ACC112 (cell line): ENCODE data around the gene CFAP46.
"Not testable (repeated sequence)": the region's sequence is repeated elsewhere in the genome, so short reads cannot be mapped to it uniquely, and the experiment has no call there.

Source experiments
- H2AFZ ChIP-seq: fragments of 200-600 bp; sonication (generic); one replicate; pipeline ENCODE4 v1.6.0; 2017; ENCODE audit warnings: antibody characterized with exemption, low read length; ENCODE audit not compliant: unreplicated experiment
- H3K27ac ChIP-seq: fragments of 200-600 bp; sonication (generic); 2 replicates; pipeline ENCODE4 v1.5.1; 2014; ENCODE audit warnings: low read depth, mild to moderate bottlenecking, antibody characterized with exemption, low read length, moderate library complexity
- H3K27me3 ChIP-seq: fragments of 200-600 bp; sonication (generic); 2 replicates; pipeline ENCODE4 v1.6.1; 2014; ENCODE audit warnings: mild to moderate bottlenecking, antibody characterized with exemption, low read length, moderate library complexity, mixed read lengths; ENCODE audit not compliant: insufficient read depth
- H3K36me3 ChIP-seq: fragments of 200-600 bp; sonication (generic); 2 replicates; pipeline ENCODE4 v1.6.1; 2016; ENCODE audit warnings: mild to moderate bottlenecking, antibody characterized with exemption, low read length, moderate library complexity, mixed read lengths; ENCODE audit not compliant: insufficient read depth
- H3K4me1 ChIP-seq: fragments of 200-600 bp; sonication (generic); one replicate; pipeline ENCODE4 v1.6.1; 2016; ENCODE audit warnings: low read length, mixed read lengths; ENCODE audit not compliant: insufficient read depth, unreplicated experiment, control insufficient read depth
- H3K4me3 ChIP-seq: fragments of 200-600 bp; sonication (generic); 2 replicates; pipeline ENCODE4 v1.5.1; 2014; ENCODE audit warnings: mild to moderate bottlenecking, low read depth, low read length
- H3K79me2 ChIP-seq: fragments of 200-600 bp; sonication (generic); one replicate; pipeline ENCODE4 v1.6.0; 2016; ENCODE audit warnings: low read length; ENCODE audit not compliant: control insufficient read depth, unreplicated experiment, insufficient read depth

The CFAP46 gene

GRCh38 chr10:132826524-132827422, 115.6 kb downstream of the CFAP46 start:
- no peaks in the 10 kb centered on the region for H3K79me2 ChIP-seq
- H3K4me3 ChIP-seq = no peak overlapping the region
- peaks cover 33% of the 10 kb centered on the region for H3K27me3 ChIP-seq
- no peaks in the 10 kb centered on the region for H3K4me1 ChIP-seq
- H3K27ac ChIP-seq = no peak overlapping the region
- H3K36me3 ChIP-seq = no peaks in the 10 kb centered on the region
- no peak overlapping the region for H2AFZ ChIP-seq

- H3K27me3 ChIP-seq = peaks cover 24% of the 10 kb centered on the region
- not testable (repeated sequence) for H3K36me3 ChIP-seq, H3K79me2 ChIP-seq, H3K4me1 ChIP-seq, H3K27ac ChIP-seq, H3K4me3 ChIP-seq, H2AFZ ChIP-seq
Measured at GRCh38 chr10:132825783-132826523, 116.4 kb downstream of the CFAP46 start.

DNA sequence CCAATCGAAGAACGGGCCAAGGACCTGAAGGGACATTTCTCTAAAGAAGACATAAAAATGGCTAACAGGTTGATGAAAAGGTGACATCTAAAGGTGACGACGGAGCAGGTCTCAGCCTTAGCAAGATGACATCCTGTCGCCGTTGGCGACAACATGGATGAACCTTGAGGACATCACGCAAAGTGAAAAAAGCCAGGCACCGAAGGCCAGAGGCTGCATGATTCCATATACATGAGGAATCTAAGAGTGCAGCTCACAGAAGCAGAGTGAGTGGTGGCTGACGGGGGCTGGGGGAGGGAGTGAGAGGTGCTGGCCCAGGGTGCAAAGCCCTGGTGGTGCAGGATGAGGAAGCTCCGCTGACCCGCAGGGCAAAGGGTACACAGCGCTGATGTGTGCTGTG, 122.3 kb downstream of the CFAP46 start:
- Histone ChIP-seq H3K4me3 (no peak overlapping the region), H3K36me3 (no peaks in the 10 kb centered on the region), H3K27ac (no peak overlapping the region), H3K79me2 (no peaks in the 10 kb centered on the region), H3K4me1 (no peaks in the 10 kb centered on the region), H2AFZ (no peak overlapping the region), H3K27me3 (peaks cover 43% of the 10 kb centered on the region)

GRCh38 chr10:132817701-132818211, 124.6 kb downstream of the CFAP46 start:
- Histone ChIP-seq H3K27ac (no peak overlapping the region), H3K4me3 (no peak overlapping the region), H3K4me1 (no peaks in the 10 kb centered on the region), H2AFZ (no peak overlapping the region), H3K36me3 (no peaks in the 10 kb centered on the region), H3K27me3 (peaks cover 48% of the 10 kb centered on the region), H3K79me2 (no peaks in the 10 kb centered on the region)

GRCh38 chr10:132816718-132817117, 125.7 kb downstream of the CFAP46 start:
- no peak overlapping the region for H3K27ac ChIP-seq
- H3K79me2 ChIP-seq = no peaks in the 10 kb centered on the region
- H3K4me1 ChIP-seq = no peaks in the 10 kb centered on the region
- H2AFZ ChIP-seq = no peak overlapping the region
- H3K27me3 ChIP-seq = peaks cover 48% of the 10 kb centered on the region
- no peak overlapping the region for H3K4me3 ChIP-seq
- no peaks in the 10 kb centered on the region for H3K36me3 ChIP-seq

DNA sequence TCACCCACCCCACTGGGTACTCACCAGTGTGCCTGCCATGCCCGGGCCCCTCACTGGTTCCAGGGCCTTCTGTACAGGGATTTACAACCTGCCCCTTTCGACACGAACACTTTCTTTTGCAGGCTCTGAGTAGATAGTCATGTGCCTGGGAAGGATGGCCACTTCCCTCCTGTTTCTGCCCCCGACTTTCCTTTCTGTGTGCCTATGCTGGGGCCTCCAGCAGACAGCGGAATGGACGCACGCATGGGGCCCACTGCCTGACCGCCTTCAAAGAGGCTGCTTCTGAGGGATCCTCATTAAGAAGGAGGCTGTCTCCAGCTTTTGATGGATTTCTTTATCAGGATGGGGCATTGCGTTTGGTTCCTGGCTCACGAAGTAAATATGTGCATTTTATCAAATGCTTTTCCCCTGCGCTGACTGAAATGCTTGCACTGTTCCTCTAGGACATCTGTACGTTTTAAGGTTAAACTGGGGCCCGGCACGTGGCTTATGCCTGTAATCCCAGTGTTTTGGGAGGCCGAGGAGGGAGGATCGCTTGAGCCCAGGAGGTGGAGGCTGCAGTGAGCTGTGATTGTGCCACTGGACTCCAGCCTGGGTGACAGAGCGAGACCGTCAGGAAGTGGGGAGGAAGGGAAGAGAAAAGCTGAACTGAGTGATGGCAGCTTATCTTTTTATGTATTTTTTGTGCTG, 127.1 kb downstream of the CFAP46 start:
- no peaks in the 10 kb centered on the region for H3K36me3 ChIP-seq
- H3K27ac ChIP-seq = no peak overlapping the region
- no peak overlapping the region for H3K4me3 ChIP-seq
- peaks cover 48% of the 10 kb centered on the region for H3K27me3 ChIP-seq
- H2AFZ ChIP-seq = no peak overlapping the region
- H3K4me1 ChIP-seq = no peaks in the 10 kb centered on the region
- no peaks in the 10 kb centered on the region for H3K79me2 ChIP-seq

DNA sequence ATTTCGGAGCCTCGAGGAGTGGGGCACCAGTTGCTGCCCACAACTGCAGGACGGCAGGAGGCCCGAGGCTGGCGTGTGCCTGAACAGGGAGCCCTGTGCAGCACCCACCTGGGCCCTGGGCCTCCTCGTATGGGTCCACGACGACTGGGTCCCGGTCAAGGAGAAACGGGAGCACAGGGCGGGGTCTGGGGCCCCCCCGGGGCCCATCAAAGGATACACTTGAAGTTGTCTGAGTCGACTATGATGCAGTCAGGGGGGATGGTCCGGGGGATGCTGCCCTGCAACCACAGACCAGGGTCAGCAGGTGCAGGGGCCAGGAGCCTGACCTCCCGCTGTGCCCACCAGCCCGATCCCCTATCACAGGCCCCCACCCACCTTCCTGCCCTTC, 127.9 kb downstream of the CFAP46 start:
- no peaks in the 10 kb centered on the region for H3K79me2 ChIP-seq
- no peaks in the 10 kb centered on the region for H3K36me3 ChIP-seq
- no peaks in the 10 kb centered on the region for H3K4me1 ChIP-seq
- H3K27me3 ChIP-seq = peaks cover 42% of the 10 kb centered on the region
- H3K27ac ChIP-seq = no peak overlapping the region
- H2AFZ ChIP-seq = no peak overlapping the region
- H3K4me3 ChIP-seq = no peak overlapping the region

GRCh38 chr10:132813560-132814468, 128.6 kb downstream of the CFAP46 start:
- H3K27me3 ChIP-seq = peaks cover 36% of the 10 kb centered on the region
- H3K4me3 ChIP-seq = no peak overlapping the region
- no peaks in the 10 kb centered on the region for H3K4me1 ChIP-seq
- H3K79me2 ChIP-seq = no peaks in the 10 kb centered on the region
- no peak overlapping the region for H2AFZ ChIP-seq
- no peaks in the 10 kb centered on the region for H3K36me3 ChIP-seq
- no peak overlapping the region for H3K27ac ChIP-seq

GRCh38 chr10:132813001-132813401, 129.4 kb downstream of the CFAP46 start:
- no peak overlapping the region for H2AFZ ChIP-seq

DNA sequence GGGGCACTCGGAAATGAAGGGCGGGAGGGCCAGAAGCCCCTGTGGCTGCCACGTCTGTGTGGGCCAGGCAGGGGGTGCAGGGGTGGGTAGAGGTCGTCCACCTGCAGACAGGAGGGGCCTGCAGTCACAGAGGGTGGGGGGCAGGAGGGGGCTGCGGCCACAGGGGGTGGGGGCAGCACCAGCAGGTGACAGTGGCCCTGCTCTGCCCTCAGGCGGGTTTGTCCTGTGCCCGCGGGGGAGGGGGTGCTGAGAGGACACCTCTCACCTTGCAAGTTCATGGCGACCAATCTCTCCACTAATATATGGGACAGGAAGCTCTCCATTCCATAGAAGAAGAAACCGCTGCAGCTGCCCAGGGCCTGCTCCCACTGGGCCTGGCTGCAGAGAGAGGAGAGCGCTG, 129.8 kb downstream of the CFAP46 start:
- Histone ChIP-seq H3K27me3 (peaks cover 26% of the 10 kb centered on the region), H2AFZ (no peak overlapping the region), H3K4me3 (no peak overlapping the region), H3K36me3 (no peaks in the 10 kb centered on the region), H3K79me2 (no peaks in the 10 kb centered on the region), H3K4me1 (no peaks in the 10 kb centered on the region), H3K27ac (no peak overlapping the region)

More at GRCh38 chr10:132813001-132813401, 129.4 kb downstream of the CFAP46 start:
- Histone ChIP-seq H3K27me3 (peaks cover 31% of the 10 kb centered on the region), H3K79me2 (no peaks in the 10 kb centered on the region), H3K36me3 (no peaks in the 10 kb centered on the region), H3K27ac (no peak overlapping the region), H3K4me1 (no peaks in the 10 kb centered on the region), H3K4me3 (no peak overlapping the region)
